Gastroesophageal sphincter (tissue), 4 donors: ENCODE data around the gene MCC. TPM values are rescaled to one million over a fixed set of nuclear protein-coding genes. Genes with fewer than 3 reads are reported as not detected.

ENCODE experiments used
- ATAC-seq: fragments of 150-250 bp; one replicate; pipeline ENCODE4 v1.9.1; 2016; ENCODE audit warnings: mild to moderate bottlenecking, moderate library complexity
- H3K27ac ChIP-seq, 4 donors: fragments of 200-600 bp; sonication (generic) in 3 of 4; 1 replicate in 3 of 4; 2 replicates in 1 of 4; pipeline ENCODE4 v1.5.1; 2016 to 2019
- H3K27me3 ChIP-seq: fragments of 200-600 bp; sonication (generic); one replicate; pipeline ENCODE4 v1.5.1; 2019
- H3K36me3 ChIP-seq, 2 donors: fragments of 200-600 bp; sonication (generic); one replicate each; pipeline ENCODE4 v1.5.1; 2019; ENCODE audit warnings: control low read depth in 1 of 2
- H3K4me1 ChIP-seq, 3 donors: fragments of 200-600 bp; sonication (generic); 1 replicate in 2 of 3; 2 replicates in 1 of 3; pipeline ENCODE4 v1.5.1; 2016 to 2019; ENCODE audit warnings: control low read depth in 2 of 3
- H3K4me3 ChIP-seq, 2 donors: fragments of 200-600 bp; sonication (generic); one replicate each; pipeline ENCODE4 v1.5.1; 2019; ENCODE audit warnings: mild to moderate bottlenecking in 1 of 2, moderate library complexity in 1 of 2
- H3K9me3 ChIP-seq, 3 donors: fragments of 200-600 bp; sonication (generic); one replicate each; pipeline ENCODE4 v1.5.1; 2017 to 2019; ENCODE audit warnings: control low read depth in 2 of 3
- EP300 ChIP-seq: sonication (generic); formaldehyde crosslinking; IDR thresholded peaks from one replicate; pipeline ENCODE4 v1.6.1; 2017; ENCODE audit warnings: antibody characterized with exemption, mild to moderate bottlenecking
- POLR2A ChIP-seq, 2 donors: fragments of 450-650 bp; IDR thresholded peaks; one replicate each; pipeline ENCODE4 v1.6.1; 2017; ENCODE audit warnings: antibody characterized with exemption in 2 of 2, mild to moderate bottlenecking in 2 of 2, moderate library complexity in 1 of 2
- POLR2AphosphoS5 ChIP-seq: sonication (generic); formaldehyde crosslinking; IDR thresholded peaks from one replicate; pipeline ENCODE4 v1.6.1; 2017; ENCODE audit warnings: antibody characterized with exemption
- WGBS, 2 donors: methylation state at CpG; one replicate each; pipeline ENCODE4 v1.1.5; 2018; ENCODE audit warnings: low coverage in 1 of 2; 5-methylcytosine and 5-hydroxymethylcytosine counted together
- total RNA-seq, 4 donors: library from RNA; depleted of rRNA; stranded (reverse); fragments of >200 nt; gene quantifications; one replicate each; pipeline ENCODE4 v1.1.0, GENCODE V29; 2016
- TF ChIP-seq, protein P1 (sequence below), 4 experiments: fragments of 200-600 bp in 2 of 4; fragments of 450-650 bp in 2 of 4; sonication (generic) in 1 of 4; IDR thresholded peaks; one replicate each; pipeline ENCODE4 v1.5.1; 2017 to 2019; ENCODE audit warnings: antibody characterized with exemption in 4 of 4, mild to moderate bottlenecking in 2 of 4, moderate library complexity in 2 of 4

The MCC gene
- total RNA-seq, 4 donors from 2014 or later, result 20.5 to 28.7 (median 23.5) TPM

DNA sequence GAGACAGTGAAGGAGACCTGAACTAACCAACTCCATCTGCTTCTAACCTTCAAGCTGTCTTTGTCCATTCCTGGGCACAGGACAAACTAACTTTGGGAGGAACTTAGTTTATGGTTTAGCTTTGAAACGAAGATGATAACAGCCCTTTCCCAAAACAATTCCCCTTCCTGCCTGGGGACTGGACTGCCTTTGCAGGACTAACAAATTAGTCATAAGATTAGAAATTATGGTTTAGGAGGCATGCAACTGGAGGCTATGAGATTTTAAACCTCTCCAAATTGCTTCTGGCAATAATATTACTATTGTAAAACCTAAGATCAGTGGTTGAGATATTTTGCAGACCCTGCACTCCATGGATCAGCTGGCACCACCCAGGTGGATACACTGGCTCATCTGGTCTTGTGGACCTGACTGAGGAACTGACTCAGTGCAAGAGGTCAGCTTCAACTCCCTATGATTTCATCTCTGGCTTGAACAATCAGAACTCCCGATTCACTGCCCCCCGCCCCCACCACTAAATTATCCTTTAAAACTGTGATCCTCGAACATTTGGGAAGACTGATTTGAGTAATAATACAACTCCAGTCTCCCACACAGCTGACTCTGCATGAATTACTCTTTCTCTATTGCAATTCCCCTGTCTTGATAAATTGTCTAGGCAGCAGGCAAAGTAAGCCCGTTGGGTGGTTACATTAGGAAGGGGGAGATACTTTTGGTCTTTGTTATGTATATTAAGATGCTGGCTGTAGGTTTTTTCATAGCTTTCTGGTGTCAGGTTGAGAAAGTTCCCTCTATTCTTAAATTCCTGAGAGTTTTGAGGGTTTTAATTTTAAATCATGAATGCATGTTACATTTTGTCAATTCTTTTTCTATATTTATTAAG is 266.7 kb downstream of the MCC start:
- Histone ChIP-seq H3K4me1 (peaks cover 0 to 41% (median 0%) of the 10 kb centered on the region in 3 donors), H3K4me3 (no peak overlapping the region), H3K27me3 (no peaks in the 10 kb centered on the region), H3K9me3 (no peaks in the 10 kb centered on the region), H3K27ac (no peak overlapping the region), H3K36me3 (no peaks in the 10 kb centered on the region)
- ATAC-seq, result no peak
- WGBS, 2 donors, result 53 to 58% methylated on average over 2 to 5 of the region's 5 CpGs
- TF ChIP-seq EP300 (no peak), POLR2AphosphoS5 (no peak), POLR2A (IDR thresholded peaks at IDR 0.05) (no peak)
- TF ChIP-seq, protein P1, sequence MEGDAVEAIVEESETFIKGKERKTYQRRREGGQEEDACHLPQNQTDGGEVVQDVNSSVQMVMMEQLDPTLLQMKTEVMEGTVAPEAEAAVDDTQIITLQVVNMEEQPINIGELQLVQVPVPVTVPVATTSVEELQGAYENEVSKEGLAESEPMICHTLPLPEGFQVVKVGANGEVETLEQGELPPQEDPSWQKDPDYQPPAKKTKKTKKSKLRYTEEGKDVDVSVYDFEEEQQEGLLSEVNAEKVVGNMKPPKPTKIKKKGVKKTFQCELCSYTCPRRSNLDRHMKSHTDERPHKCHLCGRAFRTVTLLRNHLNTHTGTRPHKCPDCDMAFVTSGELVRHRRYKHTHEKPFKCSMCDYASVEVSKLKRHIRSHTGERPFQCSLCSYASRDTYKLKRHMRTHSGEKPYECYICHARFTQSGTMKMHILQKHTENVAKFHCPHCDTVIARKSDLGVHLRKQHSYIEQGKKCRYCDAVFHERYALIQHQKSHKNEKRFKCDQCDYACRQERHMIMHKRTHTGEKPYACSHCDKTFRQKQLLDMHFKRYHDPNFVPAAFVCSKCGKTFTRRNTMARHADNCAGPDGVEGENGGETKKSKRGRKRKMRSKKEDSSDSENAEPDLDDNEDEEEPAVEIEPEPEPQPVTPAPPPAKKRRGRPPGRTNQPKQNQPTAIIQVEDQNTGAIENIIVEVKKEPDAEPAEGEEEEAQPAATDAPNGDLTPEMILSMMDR (IDR thresholded peaks at IDR 0.05), result no peak

DNA sequence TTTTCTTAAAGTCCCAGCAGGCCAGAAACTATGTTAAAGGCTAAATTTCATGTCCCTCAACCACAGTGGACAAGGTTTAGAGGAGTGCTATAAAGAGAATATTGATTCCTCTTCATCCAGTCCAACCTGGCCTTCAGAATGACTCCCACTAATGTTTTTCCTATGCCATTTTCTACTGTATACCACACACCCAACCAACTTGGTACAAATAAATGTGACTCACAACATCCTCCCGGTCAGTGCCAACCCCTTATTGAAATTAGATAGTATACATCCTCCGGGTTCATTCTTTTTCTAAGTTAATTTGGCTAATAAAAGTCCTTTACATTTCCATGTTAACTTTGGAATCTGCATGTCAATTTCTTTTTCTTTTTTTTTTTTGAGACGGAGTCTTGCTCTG is 268.6 kb downstream of the MCC start:
- H3K36me3 ChIP-seq, result no peaks in the 10 kb centered on the region
- WGBS, 2 donors, result 92 to 94% methylated on average over 2 to 3 of the region's 3 CpGs
- H3K27ac ChIP-seq, result no peak overlapping the region
- peaks cover 0 to 32% (median 0%) of the 10 kb centered on the region in 3 donors for H3K4me1 ChIP-seq
- no peak for ATAC-seq
- H3K27me3 ChIP-seq, result no peaks in the 10 kb centered on the region
- H3K4me3 ChIP-seq, result no peak overlapping the region
- no peaks in the 10 kb centered on the region for H3K9me3 ChIP-seq
- TF ChIP-seq POLR2AphosphoS5, result no peak
- no peak for TF ChIP-seq EP300
- TF ChIP-seq, protein P1 (IDR thresholded peaks at IDR 0.05), result no peak
- TF ChIP-seq POLR2A (IDR thresholded peaks at IDR 0.05), result no peak

DNA sequence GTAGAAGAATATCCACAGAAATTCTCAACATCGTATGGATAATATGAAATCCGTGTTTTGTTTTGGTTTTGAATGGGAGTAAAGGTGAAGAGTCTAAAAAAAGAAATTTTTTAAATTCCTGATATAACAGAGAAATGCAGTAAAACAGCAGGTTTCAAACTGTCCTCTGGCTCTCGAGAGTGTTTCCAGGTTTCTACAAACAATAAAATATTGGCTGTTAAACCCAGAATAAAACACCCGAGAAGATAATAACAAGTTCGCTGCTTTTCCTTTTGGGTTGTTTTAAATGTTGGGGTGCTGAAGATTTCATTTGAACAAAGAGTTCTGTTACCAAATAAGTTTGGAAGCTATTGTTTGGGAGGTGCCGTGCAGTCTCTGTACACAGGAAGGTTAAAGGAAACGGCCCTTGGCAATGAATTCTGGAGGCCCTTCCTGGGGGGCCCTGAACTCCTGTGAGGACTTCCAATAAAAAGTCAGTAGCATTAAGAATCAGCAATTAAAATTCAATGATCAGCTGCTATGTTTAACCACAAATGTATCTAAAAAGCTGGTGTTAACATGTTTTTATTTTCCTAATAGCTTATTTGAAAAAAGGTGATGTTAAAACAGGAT is 269.2 kb downstream of the MCC start:
- ATAC-seq, result no peak
- Histone ChIP-seq H3K9me3 (no peaks in the 10 kb centered on the region), H3K27me3 (no peaks in the 10 kb centered on the region), H3K4me1 (peaks cover 0 to 25% (median 0%) of the 10 kb centered on the region in 3 donors), H3K4me3 (no peak overlapping the region), H3K27ac (no peak overlapping the region), H3K36me3 (no peaks in the 10 kb centered on the region)
- 50 to 53% methylated on average over 7 of the region's 7 CpGs for WGBS, 2 donors
- TF ChIP-seq POLR2AphosphoS5 (no peak), POLR2A (IDR thresholded peaks at IDR 0.05) (no peak), EP300 (no peak)
- TF ChIP-seq, protein P1 (IDR thresholded peaks at IDR 0.05), result no peak

DNA sequence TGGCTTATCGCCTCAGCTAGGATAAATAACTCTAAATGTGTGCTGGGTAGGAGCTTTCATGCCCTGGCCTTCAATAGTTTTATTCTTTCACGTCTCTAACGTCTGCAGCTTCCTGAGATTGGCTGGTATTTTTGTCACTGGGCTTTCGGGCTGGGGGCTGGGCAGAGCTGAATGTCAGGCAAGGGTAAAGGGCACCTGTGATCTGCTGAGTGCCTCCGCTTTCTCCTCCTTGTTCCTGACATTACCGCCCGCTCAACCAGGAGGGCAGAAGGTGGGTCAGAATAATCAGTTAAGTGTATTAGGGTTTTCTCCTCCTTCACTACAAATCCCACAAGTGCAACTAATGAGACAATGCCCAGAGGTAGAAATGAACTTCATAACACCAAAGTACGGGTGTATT is 270.1 kb downstream of the MCC start:
- Histone ChIP-seq H3K27ac (no peak overlapping the region), H3K9me3 (no peaks in the 10 kb centered on the region), H3K36me3 (no peaks in the 10 kb centered on the region), H3K4me3 (no peak overlapping the region), H3K4me1 (peaks cover 0 to 23% (median 0%) of the 10 kb centered on the region in 3 donors), H3K27me3 (no peaks in the 10 kb centered on the region)
- ATAC-seq, result no peak
- no peak for TF ChIP-seq POLR2AphosphoS5
- TF ChIP-seq, protein P1 (IDR thresholded peaks at IDR 0.05), result no peak
- no peak for TF ChIP-seq POLR2A (IDR thresholded peaks at IDR 0.05)
- TF ChIP-seq EP300, result no peak
- 60 to 93% methylated on average over 4 to 6 of the region's 8 CpGs for WGBS, 2 donors
